DMS53 treated with DMSO at 0.1 percent for 48 hours (cell line): Measurements from ENCODE around the gene GALNT10.
"Not testable (repeated sequence)": the region's sequence is repeated elsewhere in the genome, so short reads cannot be mapped to it uniquely, and the experiment has no call there.

Experiments
- DNase-seq: peaks from one replicate; lab custom pipeline; 2025; ENCODE audit not compliant: unreplicated experiment; lab: John Stamatoyannopoulos, UW

The GALNT10 gene

DNA sequence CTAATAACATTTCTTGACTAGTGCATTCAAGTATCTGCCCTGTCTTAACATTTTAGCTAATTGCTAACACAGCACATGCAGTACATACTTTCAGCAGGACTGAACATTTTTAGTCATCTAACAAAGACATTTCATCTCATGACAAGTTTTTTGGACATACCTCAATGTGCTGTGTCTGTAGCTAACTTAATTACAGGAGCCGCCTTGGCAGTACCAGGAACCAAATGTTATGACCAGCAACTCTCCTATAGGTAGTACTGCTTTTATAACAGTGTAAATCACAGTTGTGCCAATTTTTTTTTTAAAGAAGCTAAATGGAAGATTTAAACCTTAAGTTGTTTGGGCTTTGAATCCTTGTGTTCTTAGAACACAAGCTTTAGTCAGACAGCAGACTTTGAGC, 155.9 kb downstream of the GALNT10 start:
- DNase-seq: no peak

DNA sequence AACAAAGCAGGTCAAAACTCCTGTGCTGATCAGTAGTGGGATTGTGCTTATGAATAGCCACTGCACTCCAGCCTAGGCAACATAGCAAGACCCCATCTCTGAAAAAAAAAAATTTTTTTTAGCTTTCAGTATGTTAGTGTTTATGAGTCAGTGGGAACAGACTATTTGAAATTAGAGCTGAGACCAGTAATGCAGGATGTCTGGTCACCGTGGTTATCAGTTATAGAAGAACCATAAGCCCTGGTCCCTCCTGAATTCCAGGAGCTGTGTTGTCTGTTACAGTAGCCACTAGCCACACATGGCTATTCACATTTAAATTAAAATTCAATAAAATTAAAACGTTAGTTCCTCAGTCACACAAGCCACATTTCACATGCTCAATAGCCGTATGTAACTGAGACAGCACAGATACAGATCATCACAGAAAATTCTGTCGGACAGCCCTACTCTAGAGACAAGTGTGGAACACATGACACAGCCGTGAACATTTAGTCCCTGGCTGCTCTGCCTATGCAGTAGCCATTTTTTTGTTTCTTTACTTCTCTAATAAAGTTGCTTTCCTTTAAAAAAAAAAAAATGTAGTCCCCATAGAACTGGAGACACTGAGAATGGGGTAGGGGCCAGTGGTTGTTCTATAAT, 159.2 kb downstream of the GALNT10 start:
- no peak for DNase-seq

DNA sequence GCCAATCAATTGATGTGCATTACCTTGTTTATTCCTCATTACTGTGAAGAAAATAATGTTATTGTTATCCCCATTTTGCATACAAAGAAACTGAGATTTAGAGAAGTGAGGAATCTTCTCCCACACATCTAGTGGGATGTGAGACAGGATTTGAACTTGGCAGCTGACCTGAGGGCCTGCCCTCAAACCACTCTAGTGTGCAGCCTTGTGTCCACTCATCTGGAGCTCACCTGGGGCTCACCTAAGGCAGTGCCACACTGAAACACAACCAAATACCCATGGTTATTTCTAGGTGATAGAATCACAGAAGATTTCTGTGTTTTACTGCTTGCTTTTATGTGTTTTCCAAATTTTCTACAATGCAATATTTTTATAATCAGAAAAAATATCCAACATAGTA, 160.6 kb downstream of the GALNT10 start:
- DNase-seq: no peak

DNA sequence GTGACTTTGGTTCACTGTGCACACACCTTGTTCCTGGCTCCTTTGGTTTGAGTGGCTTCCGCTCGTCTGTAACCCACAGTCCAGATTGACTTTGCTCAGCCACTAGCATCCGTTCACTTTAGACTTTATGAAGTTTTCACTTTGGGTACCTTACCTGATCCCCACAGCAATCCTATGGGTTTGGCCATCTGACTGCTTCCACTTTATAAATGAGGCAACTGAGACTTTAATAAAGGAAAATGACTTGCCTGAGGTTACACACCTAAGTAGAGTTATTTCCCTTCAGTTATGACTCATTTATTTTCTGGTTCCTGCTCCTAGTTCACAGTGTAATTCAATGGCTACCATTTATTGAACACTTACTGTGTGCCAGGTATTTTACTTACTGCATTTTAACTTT, 161.0 kb downstream of the GALNT10 start:
- DNase-seq: no peak

DNA sequence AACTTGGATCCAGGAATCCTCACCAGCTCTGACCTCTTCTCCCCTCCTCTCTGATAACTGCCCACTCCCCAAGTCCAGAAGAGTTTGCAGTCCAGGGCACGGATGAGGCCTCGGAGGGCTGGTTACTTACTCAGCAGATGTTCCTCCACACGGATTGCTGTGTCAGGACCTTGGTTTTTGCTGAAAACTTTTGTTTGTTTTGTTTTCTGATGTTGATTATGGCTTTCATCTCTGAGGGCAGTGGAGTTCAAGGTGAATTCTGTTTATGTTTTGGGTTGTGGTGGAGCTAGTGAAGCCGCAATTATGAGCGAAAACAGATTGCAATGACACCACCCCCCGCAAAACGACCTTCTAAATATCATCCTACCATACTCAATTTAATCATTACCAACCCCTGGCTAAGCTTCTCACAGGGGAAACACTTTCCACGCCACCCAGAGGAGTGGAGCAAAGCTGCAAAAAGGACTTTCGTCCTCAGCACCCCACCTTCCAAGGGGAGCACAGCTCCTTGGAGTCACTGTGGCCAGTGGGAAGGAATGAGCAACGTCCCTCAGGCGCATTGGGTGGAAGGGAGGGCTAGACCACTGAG, 162.5 kb downstream of the GALNT10 start:
- no peak for DNase-seq

DNA sequence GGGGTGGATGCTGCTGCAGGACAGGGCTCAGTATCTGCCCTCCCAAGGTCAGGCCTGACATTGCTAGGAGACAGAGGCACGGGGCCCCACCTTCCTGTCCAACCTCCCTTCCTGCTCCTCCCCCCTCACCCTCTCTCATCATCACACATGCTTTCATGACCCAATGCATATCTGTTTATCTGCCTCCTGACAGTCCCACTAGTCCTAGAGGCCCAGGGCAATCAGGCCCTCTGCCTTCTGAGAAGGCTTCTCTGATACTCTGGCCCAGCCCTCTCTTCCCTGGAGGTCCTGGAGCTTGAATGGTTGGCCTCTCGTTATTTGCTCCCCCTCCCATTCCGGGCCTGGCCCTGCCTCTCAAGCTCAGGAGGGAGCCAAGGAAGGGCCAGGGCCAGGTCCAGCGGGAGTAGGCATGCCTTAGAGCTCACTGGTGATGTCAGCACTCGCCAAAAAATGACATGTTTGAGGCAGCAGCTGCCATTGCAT, 164.6 kb downstream of the GALNT10 start:
- DNase-seq: no peak

DNA sequence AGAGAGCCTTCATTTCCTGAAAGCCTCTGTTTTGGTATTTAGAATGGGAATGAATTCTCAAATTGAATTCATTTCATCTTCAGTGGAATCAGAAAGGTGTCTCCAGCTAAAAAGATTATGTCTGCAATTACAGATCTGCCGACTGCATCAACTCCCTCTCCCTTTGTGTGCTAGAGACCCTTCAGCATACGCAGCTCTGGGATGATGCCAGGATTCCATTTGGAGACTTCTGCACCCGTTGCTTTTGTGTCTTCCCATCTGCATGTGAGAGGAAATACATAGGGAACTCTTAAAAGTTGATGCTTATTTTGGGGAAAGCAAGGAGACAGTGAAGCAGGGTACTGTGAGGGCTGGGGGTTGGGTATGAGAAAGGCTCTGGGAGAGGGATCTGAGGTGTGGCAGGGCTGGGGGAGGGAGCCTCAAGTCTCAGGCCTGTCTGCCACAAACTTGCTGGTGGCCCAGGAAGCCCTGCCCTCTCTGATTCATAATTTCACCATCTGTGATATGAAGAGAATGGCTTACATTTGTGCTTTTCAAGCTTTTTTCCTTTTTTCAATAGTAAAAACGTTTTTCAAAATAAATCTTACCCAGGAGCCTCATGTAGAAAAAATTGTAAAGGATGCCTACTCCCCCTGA, 165.6 kb downstream of the GALNT10 start:
- no peak for DNase-seq

DNA sequence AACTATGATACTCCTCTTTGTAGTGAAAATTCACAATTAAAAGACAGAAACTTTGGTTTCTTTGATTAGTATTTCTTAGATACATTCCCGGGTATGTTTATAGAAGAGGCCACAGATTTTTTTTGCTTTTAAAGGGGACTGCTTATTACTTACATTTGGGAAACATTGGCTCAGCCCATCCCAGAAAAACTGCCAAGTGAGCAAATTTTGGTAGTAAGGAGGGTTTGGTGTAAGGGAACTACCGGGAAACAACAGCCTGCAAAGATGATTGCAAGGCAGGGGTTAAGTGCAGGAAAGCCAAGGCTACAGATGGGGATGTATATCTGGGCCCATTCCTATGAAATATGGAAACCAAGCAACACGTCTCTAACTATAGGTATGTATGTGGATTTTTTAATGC, 166.4 kb downstream of the GALNT10 start:
- no peak for DNase-seq

DNA sequence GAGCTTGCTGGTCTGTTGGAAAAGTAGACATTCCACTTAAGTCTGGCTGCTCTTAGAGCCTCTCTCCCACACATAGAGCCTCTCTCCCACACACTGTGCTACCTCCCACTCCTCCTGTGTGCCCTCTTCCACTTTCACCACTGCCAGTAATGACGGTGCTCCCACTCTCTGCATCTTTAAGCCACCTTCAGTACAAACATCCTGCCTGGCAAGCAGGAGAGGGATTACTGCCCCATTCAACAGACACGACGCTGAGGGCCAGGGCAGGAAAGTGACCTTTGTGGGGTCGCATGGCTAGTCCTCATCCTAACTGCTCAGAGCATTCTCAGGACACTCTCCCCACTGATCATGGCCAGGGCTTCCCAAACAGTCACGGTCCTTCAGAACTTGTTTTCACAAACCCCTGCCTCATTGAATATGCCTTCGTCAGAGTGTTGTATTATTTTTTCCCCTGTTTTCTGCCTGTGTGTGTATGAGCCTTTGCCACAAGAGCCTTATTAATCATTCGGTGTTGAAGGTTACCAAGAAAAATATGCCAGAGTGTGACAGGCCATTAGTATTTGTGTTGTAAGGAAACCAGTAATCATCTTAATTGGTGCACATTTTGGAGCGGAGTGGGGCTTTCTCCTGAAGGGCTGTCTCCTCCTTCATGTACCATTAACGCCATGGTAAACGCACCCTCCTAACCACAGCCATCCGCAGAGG, 168.1 kb downstream of the GALNT10 start:
- DNase-seq: no peak

DNA sequence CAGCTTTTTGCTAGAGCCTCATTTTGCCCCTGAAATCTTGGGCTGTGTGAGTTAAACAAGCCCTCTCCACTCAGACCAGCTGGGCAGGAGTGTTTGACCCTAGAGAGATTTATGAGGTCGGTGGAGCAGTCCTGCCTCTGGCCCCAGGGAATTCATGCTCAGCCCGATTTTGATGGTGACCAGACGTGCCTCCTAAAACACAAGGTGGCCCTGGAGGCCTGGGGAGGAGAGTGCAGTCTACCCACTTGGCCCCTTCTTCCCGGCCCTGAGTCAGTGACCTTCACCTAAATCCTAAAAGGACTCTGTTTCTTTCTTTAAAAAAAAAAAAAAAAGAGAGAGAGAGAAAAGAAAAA, 168.7 kb downstream of the GALNT10 start:
- DNase-seq: no peak

DNA sequence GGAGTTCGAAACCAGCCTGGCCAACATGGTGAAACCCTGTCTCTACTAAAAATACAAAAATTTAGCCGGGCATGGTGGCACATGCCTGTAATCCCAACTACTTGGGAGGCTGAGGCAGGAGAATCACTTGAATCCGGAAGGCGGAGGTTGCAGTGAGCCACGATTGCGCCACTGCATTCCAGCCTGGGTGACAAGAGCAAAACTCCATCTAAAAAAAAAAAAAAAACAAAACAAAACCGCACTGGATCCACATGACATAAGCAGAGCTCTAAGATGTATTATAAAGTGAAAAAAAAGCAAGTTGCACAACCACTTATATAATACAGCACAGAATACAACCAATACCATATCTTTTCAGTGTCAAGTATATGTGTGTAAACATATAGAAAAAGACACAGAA, 169.7 kb downstream of the GALNT10 start:
- not testable (repeated sequence) for DNase-seq

DNA sequence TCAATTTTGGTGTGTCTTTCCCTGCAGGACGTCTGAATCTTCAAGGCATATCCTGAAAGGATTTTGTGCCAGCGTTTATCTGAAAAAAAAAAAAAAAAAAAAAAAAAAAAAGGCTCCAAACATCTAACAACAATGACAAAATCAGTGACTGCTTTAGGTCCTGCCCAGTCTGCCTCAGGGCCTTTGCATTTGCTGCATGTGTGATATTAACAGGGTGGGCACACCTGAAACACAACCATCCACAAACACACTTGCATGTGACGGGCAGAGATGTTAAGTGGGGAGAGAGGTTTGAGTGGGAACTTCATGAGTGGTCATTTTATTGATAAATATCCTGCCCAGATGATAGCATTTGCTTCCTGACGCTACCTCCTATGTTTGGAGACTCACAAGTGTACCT, 172.9 kb downstream of the GALNT10 start:
- no peak for DNase-seq

DNA sequence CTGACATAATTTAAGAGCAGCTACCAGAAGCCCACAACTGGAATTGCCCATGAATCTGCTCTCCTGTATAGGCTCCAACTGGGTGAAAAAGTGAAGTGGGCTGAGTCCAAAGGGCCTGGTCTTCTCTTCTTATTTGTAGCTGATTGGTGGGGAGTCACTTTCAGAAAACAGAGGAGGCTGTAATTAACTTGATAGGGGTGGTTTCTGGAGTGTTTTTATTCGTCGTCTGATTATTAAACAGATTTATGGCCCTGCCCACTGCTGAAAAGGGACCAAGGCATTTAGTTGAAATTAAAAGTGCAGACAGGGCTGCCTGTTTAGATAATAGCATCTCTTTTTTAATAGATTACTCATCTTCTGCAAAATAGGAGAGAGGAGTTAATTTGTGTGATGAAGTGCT, 174.2 kb downstream of the GALNT10 start:
- DNase-seq: no peak

DNA sequence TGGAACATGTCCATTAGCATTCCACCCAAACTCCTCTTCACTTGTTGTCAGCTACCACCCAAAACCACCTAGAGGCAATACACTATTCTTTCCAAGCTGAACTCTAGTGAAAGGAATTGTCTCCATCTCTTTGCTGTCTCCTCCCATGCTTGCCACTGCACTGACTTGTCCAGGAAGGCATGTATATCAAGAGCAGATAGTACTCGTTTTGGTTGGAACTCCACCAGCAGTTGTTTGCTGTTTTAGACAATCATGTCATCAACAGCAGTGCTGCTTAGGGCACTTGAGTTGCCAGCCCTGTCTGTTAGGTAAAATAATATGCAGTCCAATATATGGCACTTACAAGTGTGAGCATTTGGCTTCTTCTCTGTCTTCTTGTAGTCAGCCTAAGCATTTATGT, 175.3 kb downstream of the GALNT10 start:
- no peak for DNase-seq

DNA sequence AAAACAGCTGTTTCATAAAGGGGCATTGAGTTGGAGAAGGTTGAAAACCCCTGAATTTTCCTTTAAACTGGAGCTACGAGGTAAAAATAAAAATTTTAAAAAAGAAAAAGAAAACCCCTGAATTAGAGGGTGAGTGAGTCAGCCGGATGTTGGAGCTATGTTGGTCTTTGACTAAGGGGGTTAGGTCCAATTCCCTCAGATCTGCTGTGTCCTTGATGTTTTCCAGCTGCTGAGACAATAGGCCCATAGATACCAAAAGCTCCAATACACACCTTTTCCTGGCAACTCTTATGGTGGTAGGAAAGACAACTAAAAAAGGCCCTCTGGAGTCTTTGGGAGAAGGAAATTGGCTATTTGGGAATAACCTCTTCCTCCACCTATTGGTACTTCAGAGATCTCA, 175.8 kb downstream of the GALNT10 start:
- no peak for DNase-seq

DNA sequence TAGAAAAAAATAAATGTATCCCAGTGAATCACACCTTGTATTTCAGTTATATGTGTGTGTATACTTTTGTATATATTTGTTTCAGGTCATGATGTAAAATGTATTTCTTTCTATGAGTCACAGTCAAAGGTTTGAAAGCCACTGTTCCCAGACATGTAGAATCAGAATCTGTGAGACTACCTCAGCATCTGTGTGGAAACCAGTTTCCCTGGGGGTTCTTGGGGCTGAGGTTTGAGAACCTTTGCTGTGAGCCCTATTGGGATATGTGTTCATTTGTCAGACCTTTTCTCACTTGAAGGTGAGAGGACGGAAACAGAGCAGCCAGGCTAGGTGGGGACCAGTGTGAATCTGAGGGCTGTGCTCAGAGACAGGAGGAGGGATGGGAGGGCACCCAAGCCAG, 176.6 kb downstream of the GALNT10 start:
- no peak for DNase-seq

DNA sequence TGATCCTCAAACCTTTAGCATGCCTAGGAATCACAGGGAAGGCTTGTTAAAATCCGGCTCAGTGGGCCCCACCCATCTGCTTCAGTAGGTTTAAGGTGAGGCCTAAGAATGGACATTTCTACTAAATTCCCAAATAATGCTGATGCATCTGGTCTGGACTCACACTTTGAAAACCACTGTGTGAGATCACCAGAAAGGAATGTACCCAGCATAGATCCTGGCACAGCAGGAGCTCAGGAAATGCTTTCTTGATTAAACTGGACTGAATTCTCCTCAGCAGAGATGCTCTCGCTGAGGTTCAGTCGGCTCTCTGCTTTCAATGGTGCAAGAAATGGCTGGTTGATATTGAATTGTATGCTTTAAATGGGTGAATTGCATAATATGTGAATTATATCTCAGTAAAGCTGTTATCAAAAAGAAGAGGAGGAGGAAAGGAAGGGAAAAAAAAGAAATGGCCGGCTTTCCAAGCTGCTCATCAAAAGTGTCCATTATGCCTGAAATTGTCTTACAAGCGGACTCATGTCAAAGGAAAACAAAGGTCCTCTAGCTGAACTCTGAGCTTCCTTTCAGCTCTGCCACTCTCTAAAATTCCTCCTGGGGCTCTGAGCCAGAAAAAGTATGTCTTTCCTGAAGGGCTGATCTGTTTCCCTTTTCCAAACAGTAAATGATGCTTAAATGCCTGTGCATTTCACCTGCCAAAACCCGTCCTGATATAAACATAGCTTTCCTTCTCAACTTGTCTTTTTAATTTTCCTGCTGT, 177.7 kb downstream of the GALNT10 start:
- no peak for DNase-seq

DNA sequence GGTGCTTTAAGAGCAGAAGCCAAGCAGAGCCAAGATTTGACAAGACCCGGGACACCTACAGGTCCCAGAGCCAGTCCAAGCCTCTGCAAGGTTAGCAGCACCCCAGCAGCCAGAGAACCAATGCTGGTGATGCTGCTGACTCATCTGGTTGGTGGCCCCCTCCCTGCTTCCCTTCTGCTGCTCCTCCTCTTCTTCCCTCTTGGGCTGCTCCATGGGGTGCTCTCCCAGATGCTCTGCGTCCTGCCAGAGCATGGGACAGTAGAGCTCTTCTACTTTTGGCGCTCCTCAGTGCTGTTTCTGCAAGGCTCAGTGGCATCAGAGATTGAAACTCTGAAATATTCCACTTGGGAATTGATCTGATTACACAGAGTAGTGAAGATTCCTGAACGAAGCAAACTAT, 179.1 kb downstream of the GALNT10 start:
- no peak for DNase-seq

DNA sequence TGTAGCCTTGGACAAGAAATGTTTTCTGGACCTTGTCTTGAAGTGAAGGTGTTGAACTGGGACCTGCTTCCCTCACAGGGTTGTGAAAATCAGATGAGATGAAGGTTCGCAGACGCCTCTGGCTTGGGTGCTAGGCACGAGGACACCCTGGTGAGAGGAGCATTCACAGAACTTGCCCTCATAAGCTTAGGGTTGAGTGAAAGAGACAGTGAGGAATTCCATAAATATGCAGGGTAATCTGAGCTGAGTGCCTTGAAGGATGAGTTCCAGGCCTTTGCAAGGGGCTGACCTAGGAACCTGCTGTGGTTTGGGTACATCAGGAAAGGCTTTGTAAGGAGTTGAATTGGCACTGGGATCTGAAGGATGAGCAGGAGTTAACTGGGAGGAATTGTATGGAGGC, 179.6 kb downstream of the GALNT10 start:
- DNase-seq: no peak

DNA sequence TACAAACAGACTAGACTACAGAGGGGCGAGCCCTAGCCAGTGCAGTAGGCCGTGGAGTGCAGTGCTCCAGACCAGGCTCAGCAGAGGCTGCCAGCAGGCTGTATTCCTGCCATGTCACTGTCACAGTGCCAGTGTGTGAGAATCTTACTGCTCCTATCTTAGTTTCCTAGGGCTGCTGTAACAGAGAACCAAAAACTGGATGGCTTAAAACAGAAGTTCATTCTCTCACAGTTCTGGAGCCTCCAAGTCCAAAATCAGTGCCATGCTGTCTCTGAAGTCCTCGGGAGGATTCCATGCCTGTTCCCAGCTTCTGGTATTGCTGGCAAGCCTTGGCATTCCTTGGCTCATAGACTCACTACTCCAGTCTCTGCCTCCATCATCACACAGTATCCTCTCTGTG, 180.3 kb downstream of the GALNT10 start:
- no peak for DNase-seq

DNA sequence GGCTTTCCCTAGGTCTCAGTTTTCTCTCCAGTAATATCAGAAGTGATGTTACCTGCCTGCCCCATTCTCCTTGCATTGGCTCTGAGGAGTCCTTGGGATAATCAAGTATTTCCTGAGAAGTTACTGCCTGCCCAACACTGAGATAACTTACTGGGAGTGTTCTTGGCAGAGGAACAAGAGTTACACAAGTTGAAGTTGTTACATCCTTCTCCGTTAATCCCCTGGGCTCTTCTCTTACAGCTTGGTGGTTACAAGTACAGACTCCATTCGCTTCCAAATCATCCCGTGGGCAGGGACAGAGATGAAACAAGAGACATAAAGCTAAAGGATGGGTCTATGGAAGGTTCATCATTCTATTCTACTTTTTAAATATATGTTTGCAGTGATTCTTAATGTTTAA, 181.2 kb downstream of the GALNT10 start:
- DNase-seq: no peak
